Prostate gland (tissue), 2 donors: ENCODE measurements around the gene MYCL. TPM values are rescaled to one million over a fixed set of nuclear protein-coding genes. Genes with fewer than 3 reads are reported as not detected.

Source experiments
- DNase-seq: peaks from one replicate; pipeline ENCODE4 v3.0.0-alpha.2; 2019; ENCODE audit warnings: low spot score
- H3K27ac ChIP-seq, 2 donors: fragments of 200-600 bp; sonication (generic); 2 replicates each; pipeline ENCODE4 v1.5.1; 2017 to 2019
- H3K27me3 ChIP-seq: fragments of 200-600 bp; sonication (generic); replicated peaks from 2 replicates; pipeline ENCODE4 v1.5.1; 2019; ENCODE audit not compliant: insufficient read depth
- H3K36me3 ChIP-seq, 2 donors: fragments of 200-600 bp; sonication (generic); 1 replicate in 1 of 2; 2 replicates in 1 of 2; pipeline versions ENCODE4 v1.5.1 to v1.8.1; 2017 to 2019
- H3K4me1 ChIP-seq: fragments of 200-600 bp; sonication (generic); replicated peaks from 2 replicates; pipeline ENCODE4 v1.5.1; 2019
- H3K4me3 ChIP-seq, 2 donors: fragments of 200-600 bp; sonication (generic); 2 replicates each; pipeline ENCODE4 v1.5.1; 2017 to 2019
- H3K9me3 ChIP-seq: fragments of 200-600 bp; sonication (generic); 2 replicates; pipeline ENCODE4 v1.5.1; 2017
- POLR2A ChIP-seq: fragments of 450-650 bp; IDR thresholded peaks from one replicate; pipeline ENCODE4 v1.6.1; 2016; ENCODE audit warnings: antibody characterized with exemption, mild to moderate bottlenecking
- POLR2AphosphoS5 ChIP-seq: sonication (generic); formaldehyde crosslinking; IDR thresholded peaks from one replicate; pipeline ENCODE4 v1.6.1; 2017; ENCODE audit warnings: antibody characterized with exemption
- WGBS: methylation state at CpG from one replicate; pipeline ENCODE4 v1.1.5; 2018; 5-methylcytosine and 5-hydroxymethylcytosine counted together
- intact Hi-C: fragments of 100-400 bp; cut with DNase I; formaldehyde crosslinking; loops from one replicate; pipeline ENCODE4 v1.14.2; 2022
- total RNA-seq, 2 donors: library from RNA; depleted of rRNA; stranded (reverse); fragments of >200 nt; gene quantifications; one replicate each; pipeline ENCODE4 v1.1.0, GENCODE V29; 2016
- TF ChIP-seq, protein P1 (sequence below), 4 experiments: fragments of 200-600 bp in 2 of 4; fragments of 450-650 bp in 2 of 4; sonication (generic) in 2 of 4; IDR thresholded peaks; 1 replicate in 3 of 4; 2 replicates in 1 of 4; pipeline ENCODE4 v1.5.1; 2016 to 2019; ENCODE audit warnings: antibody characterized with exemption in 4 of 4, mild to moderate bottlenecking in 2 of 4, moderate library complexity in 2 of 4

Gene MYCL
- total RNA-seq, 2 donors from 2014 or later, result 14.5 to 19.7 TPM

- no peak overlapping the region for H3K4me3 ChIP-seq
- TF ChIP-seq POLR2AphosphoS5, result no peak
- TF ChIP-seq, protein P1, sequence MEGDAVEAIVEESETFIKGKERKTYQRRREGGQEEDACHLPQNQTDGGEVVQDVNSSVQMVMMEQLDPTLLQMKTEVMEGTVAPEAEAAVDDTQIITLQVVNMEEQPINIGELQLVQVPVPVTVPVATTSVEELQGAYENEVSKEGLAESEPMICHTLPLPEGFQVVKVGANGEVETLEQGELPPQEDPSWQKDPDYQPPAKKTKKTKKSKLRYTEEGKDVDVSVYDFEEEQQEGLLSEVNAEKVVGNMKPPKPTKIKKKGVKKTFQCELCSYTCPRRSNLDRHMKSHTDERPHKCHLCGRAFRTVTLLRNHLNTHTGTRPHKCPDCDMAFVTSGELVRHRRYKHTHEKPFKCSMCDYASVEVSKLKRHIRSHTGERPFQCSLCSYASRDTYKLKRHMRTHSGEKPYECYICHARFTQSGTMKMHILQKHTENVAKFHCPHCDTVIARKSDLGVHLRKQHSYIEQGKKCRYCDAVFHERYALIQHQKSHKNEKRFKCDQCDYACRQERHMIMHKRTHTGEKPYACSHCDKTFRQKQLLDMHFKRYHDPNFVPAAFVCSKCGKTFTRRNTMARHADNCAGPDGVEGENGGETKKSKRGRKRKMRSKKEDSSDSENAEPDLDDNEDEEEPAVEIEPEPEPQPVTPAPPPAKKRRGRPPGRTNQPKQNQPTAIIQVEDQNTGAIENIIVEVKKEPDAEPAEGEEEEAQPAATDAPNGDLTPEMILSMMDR (IDR thresholded peaks at IDR 0.05), result no peak
- TF ChIP-seq POLR2A, result no peak
- no peaks in the 10 kb centered on the region for H3K36me3 ChIP-seq
- no peak overlapping the region for H3K27ac ChIP-seq
- WGBS, result 88% methylated on average over 11 of the region's 11 CpGs
- no peaks in the 10 kb centered on the region for H3K27me3 ChIP-seq
- intact Hi-C loops, result no loop called here
- no peak for DNase-seq
- no peaks in the 10 kb centered on the region for H3K9me3 ChIP-seq
- no peaks in the 10 kb centered on the region for H3K4me1 ChIP-seq
Observed at GRCh38 chr1:39896909-39897685, 4.6 kb downstream of the MYCL start.

DNA sequence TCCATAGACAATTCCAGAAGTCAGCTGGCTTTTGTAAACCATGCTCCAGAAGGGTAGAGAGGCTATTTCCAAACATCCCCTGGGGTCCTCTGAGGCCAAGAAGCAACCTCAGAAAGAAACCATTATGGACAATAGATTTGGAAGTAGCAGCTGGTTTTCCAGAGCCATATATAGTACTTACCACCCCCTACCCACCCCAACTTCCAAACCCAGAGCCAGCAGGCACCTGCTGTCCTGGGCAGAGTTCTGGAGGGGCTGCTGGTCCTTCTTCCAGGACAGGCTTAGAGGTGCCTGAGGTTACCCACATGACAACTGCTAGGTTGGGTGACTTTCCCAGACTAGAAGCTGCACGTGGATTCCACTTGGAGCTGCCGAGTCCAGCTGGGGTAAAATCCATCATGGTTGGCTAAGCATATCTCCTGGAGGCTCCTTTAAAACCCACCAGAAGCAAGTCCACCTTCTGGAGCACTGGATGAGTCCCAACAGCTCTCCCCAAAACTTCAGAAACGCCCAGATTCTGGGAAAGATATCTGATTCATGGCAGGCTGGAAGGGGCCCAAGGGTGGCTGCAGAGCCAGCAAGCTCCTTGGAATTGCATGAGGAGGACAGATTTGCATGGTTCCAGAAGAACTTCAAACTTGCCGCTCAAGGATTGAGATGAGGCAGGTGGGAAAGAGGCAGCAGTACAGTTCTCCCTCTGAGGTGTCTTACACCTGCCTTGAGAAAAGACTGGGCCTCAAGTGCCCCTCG, 5.8 kb downstream of the MYCL start:
- H3K9me3 ChIP-seq, result no peaks in the 10 kb centered on the region
- H3K27me3 ChIP-seq, result no peaks in the 10 kb centered on the region
- DNase-seq, result no peak
- 70% methylated on average over 5 of the region's 5 CpGs for WGBS
- intact Hi-C loops, result loop anchor here (2.0 kb wide), 1 partner anchor 79 kb away; no protein-coding TSS in a partner anchor
- H3K36me3 ChIP-seq, result no peaks in the 10 kb centered on the region
- H3K27ac ChIP-seq, result no peak overlapping the region
- H3K4me3 ChIP-seq, result no peak overlapping the region
- H3K4me1 ChIP-seq, result no peaks in the 10 kb centered on the region
- no peak for TF ChIP-seq POLR2A
- no peak for TF ChIP-seq POLR2AphosphoS5
- TF ChIP-seq, protein P1 (IDR thresholded peaks at IDR 0.05), result no peak

GRCh38 chr1:39894884-39895495, 6.7 kb downstream of the MYCL start:
- Histone ChIP-seq H3K4me3 (no peak overlapping the region), H3K4me1 (no peaks in the 10 kb centered on the region), H3K27ac (peak overlapping the region; percentile 16 to 47), H3K27me3 (no peaks in the 10 kb centered on the region), H3K9me3 (no peaks in the 10 kb centered on the region), H3K36me3 (no peaks in the 10 kb centered on the region)
- DNase-seq, result peak; percentile 40
- TF ChIP-seq, protein P1 (IDR thresholded peaks at IDR 0.05), result no peak
- TF ChIP-seq POLR2A, result no peak
- TF ChIP-seq POLR2AphosphoS5, result peak; percentile 67
- intact Hi-C loops, result loop anchor here (2.0 kb wide), 1 partner anchor 78 kb away; no protein-coding TSS in a partner anchor
- WGBS, result 49% methylated on average over 3 of the region's 3 CpGs

- H3K9me3 ChIP-seq, result no peaks in the 10 kb centered on the region
- WGBS, result 17% methylated on average over 6 of the region's 6 CpGs
- H3K4me1 ChIP-seq, result no peaks in the 10 kb centered on the region
- H3K27me3 ChIP-seq, result no peaks in the 10 kb centered on the region
- H3K4me3 ChIP-seq, result no peak overlapping the region
- peak overlapping the region in 1 of 2 donors; percentile 16 for H3K27ac ChIP-seq
- no peaks in the 10 kb centered on the region for H3K36me3 ChIP-seq
- TF ChIP-seq POLR2AphosphoS5 (peak; percentile 51), POLR2A (no peak)
- peak; percentile 48 for DNase-seq
- intact Hi-C loops, result no loop called here
Observed at GRCh38 chr1:39892601-39893595, 8.8 kb downstream of the MYCL start.
